ENCODE data around the gene KLC1. TPM values are rescaled to one million over a fixed set of nuclear protein-coding genes. Genes with fewer than 3 reads are reported as not detected.
"Not testable (repeated sequence)": the region's sequence is repeated elsewhere in the genome, so short reads cannot be mapped to it uniquely, and the experiment has no call there.

KLC1 gene
- 100 to 1,000 TPM; 162 to 198 TPM for total RNA-seq
- total RNA-seq, result 62.9 to 63.2 reads per million in 2 donors

GRCh38 chr14:103628684-103629502 lies at the start of gene KLC1:
TSS of gene KLC1 (plus strand) at chr14:103629211. CDS start at chr14:103654565, 25,354 bp downstream.
- Mint-ChIP-seq H3K27ac (peak within 1 kb of the TSS; percentile 85), H3K36me3 (ENCODE audit: low read depth) (no peaks in the 10 kb centered on the region), H3K4me1 (peaks cover 20% of the 10 kb centered on the region), H3K4me3 (peak within 1 kb of the TSS; percentile 91), H3K27me3 (no peaks in the 10 kb centered on the region)
- DNase-seq (peak; percentile 72 to 79 (median 79)), ATAC-seq (peak; percentile 83)
- no peaks in the 10 kb centered on the region for H3K9me3 ChIP-seq (ENCODE audit: control insufficient read depth, low read length, poor library complexity, severe bottlenecking)

- Mint-ChIP-seq H3K4me1 (peaks cover 4% of the 10 kb centered on the region), H3K4me3 (no peak overlapping the region), H3K27me3 (no peaks in the 10 kb centered on the region), H3K36me3 (ENCODE audit: low read depth) (peaks cover 3% of the 10 kb centered on the region), H3K27ac (no peak overlapping the region)
- no peak for ATAC-seq
- DNase-seq, result no peak
- H3K9me3 ChIP-seq (ENCODE audit: control insufficient read depth, low read length, poor library complexity, severe bottlenecking), result no peaks in the 10 kb centered on the region
Measured at GRCh38 chr14:103581206-103581605, 47.8 kb upstream of the KLC1 start.

DNA sequence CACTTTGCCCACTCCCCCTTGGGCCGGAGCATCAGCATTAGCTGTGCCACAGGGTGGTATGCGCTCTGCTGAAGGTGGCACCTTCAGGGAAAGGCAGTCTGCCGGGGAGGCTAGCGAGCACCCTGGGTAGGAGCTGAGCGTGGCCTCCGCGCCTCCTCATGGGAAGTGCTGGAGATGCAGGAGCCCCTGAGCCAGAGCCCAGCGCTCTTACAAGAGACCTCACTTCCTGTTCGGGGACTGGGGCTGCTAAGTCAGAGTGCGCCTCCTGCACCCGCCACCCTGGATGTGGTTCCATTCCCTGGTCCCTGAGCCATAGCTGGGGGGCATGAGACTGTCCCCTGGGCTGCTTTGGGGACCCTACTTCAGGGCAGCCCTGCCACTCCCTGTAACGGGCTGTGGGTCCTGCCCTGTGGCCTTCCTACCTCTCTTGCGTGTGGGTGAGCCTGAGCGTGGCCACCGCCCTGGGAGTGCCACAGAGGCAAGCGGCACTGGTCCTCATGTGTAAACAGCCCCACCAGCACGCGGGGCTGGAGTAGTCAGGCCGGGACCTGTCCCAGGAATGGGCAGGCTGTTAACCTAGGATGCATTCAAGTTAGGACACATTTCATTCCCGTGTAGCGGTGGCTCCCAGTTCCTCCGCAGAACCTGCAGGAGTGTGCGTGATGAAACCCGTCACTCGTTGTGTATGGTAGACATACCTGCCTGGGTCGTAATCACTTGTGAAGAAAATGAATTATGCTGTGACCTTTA lies 46.9 kb upstream of the KLC1 start:
- ATAC-seq (no peak), DNase-seq (no peak)
- H3K4me1 Mint-ChIP-seq, result peaks cover 6% of the 10 kb centered on the region
- no peak overlapping the region for H3K27ac Mint-ChIP-seq
- no peaks in the 10 kb centered on the region for H3K27me3 Mint-ChIP-seq
- H3K36me3 Mint-ChIP-seq (ENCODE audit: low read depth), result peaks cover 3% of the 10 kb centered on the region
- no peaks in the 10 kb centered on the region for H3K9me3 ChIP-seq (ENCODE audit: control insufficient read depth, low read length, poor library complexity, severe bottlenecking)
- no peak overlapping the region for H3K4me3 Mint-ChIP-seq

- Mint-ChIP-seq H3K27me3 (no peaks in the 10 kb centered on the region), H3K27ac (peak overlapping the region; percentile 29), H3K36me3 (ENCODE audit: low read depth) (peaks cover 3% of the 10 kb centered on the region), H3K4me1 (peaks cover 6% of the 10 kb centered on the region), H3K4me3 (no peak overlapping the region)
- no peaks in the 10 kb centered on the region for H3K9me3 ChIP-seq (ENCODE audit: control insufficient read depth, low read length, poor library complexity, severe bottlenecking)
- ATAC-seq, result no peak
- DNase-seq, result no peak
Measured at GRCh38 chr14:103584326-103584915, 44.6 kb upstream of the KLC1 start.

- H3K9me3 ChIP-seq (ENCODE audit: control insufficient read depth, low read length, poor library complexity, severe bottlenecking), result no peaks in the 10 kb centered on the region
- Mint-ChIP-seq H3K27me3 (no peaks in the 10 kb centered on the region), H3K36me3 (ENCODE audit: low read depth) (no peaks in the 10 kb centered on the region), H3K4me1 (peaks cover 3% of the 10 kb centered on the region), H3K4me3 (no peak overlapping the region), H3K27ac (peak overlapping the region; percentile 19)
- ATAC-seq, result no peak
- DNase-seq, result no peak
Measured at GRCh38 chr14:103593577-103593976, 35.4 kb upstream of the KLC1 start.

DNA sequence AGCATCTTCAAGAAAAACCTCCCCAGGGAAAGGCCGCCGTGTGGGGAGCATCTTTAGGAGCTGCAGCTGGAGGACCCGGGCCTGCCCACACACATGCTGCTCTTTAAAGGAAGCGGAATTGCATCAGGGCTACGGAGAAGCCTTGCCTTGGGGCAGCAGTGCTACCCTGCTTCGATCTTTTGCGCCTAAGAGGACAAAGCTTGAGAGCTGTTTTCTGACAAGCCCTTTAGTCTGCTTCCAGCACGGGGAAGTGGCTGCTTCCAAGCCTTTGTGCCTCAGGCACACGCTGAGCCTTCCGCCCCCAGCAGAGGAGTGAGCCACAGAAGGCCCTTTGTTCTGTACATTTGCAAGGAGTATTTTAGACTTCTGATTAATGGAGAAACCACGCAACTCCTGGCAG lies 34.7 kb upstream of the KLC1 start:
- H3K27ac Mint-ChIP-seq, result peak overlapping the region; percentile 19
- no peaks in the 10 kb centered on the region for H3K27me3 Mint-ChIP-seq
- no peaks in the 10 kb centered on the region for H3K9me3 ChIP-seq (ENCODE audit: control insufficient read depth, low read length, poor library complexity, severe bottlenecking)
- no peak overlapping the region for H3K4me3 Mint-ChIP-seq
- ATAC-seq (no peak), DNase-seq (no peak)
- peaks cover 3% of the 10 kb centered on the region for H3K4me1 Mint-ChIP-seq
- H3K36me3 Mint-ChIP-seq (ENCODE audit: low read depth), result no peaks in the 10 kb centered on the region

DNA sequence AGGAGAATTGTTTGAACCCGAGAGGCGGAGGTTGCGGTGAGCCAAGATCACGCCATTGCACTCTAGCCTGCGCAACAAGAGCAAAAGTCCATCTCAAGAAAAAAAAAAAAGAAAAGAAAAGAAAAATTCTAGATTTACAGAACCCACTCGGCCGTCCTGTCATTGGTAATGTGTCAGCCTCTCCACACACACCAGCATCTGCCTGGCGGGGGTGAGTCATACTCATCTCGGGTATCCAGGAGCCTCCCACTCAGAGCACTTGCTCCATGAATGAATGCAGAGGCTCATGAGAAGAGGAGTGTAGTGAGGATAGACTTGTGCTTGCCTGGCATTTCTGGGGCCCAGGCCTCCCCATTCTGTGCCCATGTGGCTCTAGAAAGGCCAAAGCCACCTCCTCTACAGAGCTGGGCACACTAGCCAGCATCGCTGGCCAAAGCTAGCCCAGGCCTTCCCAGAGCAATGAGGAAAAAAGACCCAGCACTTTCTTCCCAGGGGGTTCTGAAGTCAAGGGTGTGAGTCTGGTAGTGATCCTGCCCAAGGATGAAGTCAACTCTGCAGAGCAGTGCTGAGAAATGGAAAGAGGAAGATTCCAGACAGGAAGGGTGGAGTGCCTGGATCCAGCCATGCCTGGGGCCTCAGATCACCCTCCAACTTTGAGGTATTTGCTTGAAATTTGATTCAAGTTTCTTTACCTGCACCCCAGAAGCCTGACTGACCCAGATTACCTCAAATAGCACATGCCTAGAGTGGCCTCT lies 31.2 kb upstream of the KLC1 start:
- ATAC-seq (no peak), DNase-seq (no peak)
- H3K4me1 Mint-ChIP-seq, result peaks cover 3% of the 10 kb centered on the region
- no peaks in the 10 kb centered on the region for H3K36me3 Mint-ChIP-seq (ENCODE audit: low read depth)
- no peaks in the 10 kb centered on the region for H3K9me3 ChIP-seq (ENCODE audit: control insufficient read depth, low read length, poor library complexity, severe bottlenecking)
- no peaks in the 10 kb centered on the region for H3K27me3 Mint-ChIP-seq
- H3K27ac Mint-ChIP-seq, result no peak overlapping the region
- H3K4me3 Mint-ChIP-seq, result no peak overlapping the region

- no peaks in the 10 kb centered on the region for H3K9me3 ChIP-seq (ENCODE audit: control insufficient read depth, low read length, poor library complexity, severe bottlenecking)
- ATAC-seq (no peak), DNase-seq (no peak)
- Mint-ChIP-seq H3K4me1 (peaks cover 2% of the 10 kb centered on the region), H3K36me3 (ENCODE audit: low read depth) (no peaks in the 10 kb centered on the region), H3K27ac (no peak overlapping the region), H3K27me3 (no peaks in the 10 kb centered on the region), H3K4me3 (no peak overlapping the region)
Measured at GRCh38 chr14:103600503-103600902, 28.5 kb upstream of the KLC1 start.

DNA sequence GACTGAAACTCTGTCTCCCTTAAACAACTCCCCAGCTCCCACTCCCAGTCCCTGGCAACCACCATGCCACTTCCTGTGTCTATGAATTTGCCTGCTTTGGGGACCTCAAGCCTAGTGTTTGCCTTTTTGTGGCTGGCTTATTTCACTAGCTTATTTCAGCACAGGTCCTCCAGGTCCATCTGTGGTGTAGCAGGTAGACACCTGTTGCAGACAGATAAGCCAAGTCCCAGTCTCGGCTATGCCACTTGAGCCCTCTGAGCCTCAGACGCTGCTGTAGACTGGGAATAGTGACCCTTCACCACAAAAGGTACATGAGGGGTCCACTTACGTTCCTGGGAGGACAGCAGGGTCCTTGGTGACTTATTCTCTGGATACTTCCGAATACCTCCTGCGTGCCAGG lies 24.4 kb upstream of the KLC1 start:
- ATAC-seq (no peak), DNase-seq (no peak)
- Mint-ChIP-seq H3K27me3 (no peaks in the 10 kb centered on the region), H3K4me3 (no peak overlapping the region), H3K27ac (no peak overlapping the region), H3K4me1 (peaks cover 18% of the 10 kb centered on the region), H3K36me3 (ENCODE audit: low read depth) (no peaks in the 10 kb centered on the region)
- no peaks in the 10 kb centered on the region for H3K9me3 ChIP-seq (ENCODE audit: control insufficient read depth, low read length, poor library complexity, severe bottlenecking)

DNA sequence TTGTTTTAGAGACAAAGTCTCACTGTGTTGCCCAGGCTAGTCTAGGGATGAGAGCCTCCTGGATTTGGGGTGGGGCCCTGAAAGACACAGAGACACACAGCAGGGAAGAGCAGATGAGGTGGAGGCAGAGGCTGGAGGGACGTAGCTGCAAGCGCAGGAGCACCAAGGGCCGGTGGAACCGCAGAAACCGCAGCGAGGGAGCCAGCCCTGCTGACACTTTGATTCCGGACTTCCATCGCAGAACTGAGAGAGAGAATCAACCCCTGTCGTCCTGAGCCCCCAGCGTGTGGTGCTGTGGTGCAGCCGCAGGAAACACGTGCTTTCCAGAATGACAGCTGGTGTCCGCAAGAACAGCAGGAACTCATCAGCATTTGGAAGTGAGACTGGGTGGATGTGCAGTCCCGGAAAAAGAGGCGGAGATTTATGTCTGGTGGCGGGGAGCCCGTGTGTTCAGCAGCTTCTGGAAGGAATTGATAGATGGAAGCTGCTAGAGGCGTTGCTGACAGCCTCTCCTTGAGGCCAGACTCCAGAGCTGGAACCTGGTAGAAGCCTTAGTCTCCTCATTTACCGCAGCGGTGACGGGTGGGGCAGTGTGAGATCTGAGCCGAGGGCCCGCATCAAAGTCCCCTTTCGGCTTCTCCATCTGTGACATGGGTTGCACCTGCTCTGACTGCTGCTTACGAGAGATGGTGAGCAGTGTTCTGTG lies 21.9 kb upstream of the KLC1 start:
- peak in 2 of 3 donors; percentile 14 to 15 for DNase-seq
- H3K9me3 ChIP-seq (ENCODE audit: control insufficient read depth, low read length, poor library complexity, severe bottlenecking), result no peaks in the 10 kb centered on the region
- ATAC-seq, result peak; percentile 85
- H3K27me3 Mint-ChIP-seq, result no peaks in the 10 kb centered on the region
- peaks cover 18% of the 10 kb centered on the region for H3K4me1 Mint-ChIP-seq
- H3K4me3 Mint-ChIP-seq, result peak overlapping the region; percentile 91
- H3K27ac Mint-ChIP-seq, result peak overlapping the region; percentile 80
- peaks cover 2% of the 10 kb centered on the region for H3K36me3 Mint-ChIP-seq (ENCODE audit: low read depth)

GRCh38 chr14:103607822-103608221 lies 21.2 kb upstream of the KLC1 start:
- H3K27ac Mint-ChIP-seq, result peak overlapping the region; percentile 80
- no peak for DNase-seq
- no peaks in the 10 kb centered on the region for H3K9me3 ChIP-seq (ENCODE audit: control insufficient read depth, low read length, poor library complexity, severe bottlenecking)
- H3K27me3 Mint-ChIP-seq, result no peaks in the 10 kb centered on the region
- H3K36me3 Mint-ChIP-seq (ENCODE audit: low read depth), result peaks cover 2% of the 10 kb centered on the region
- ATAC-seq, result peak; percentile 8
- H3K4me3 Mint-ChIP-seq, result peak overlapping the region; percentile 91
- peaks cover 18% of the 10 kb centered on the region for H3K4me1 Mint-ChIP-seq

DNA sequence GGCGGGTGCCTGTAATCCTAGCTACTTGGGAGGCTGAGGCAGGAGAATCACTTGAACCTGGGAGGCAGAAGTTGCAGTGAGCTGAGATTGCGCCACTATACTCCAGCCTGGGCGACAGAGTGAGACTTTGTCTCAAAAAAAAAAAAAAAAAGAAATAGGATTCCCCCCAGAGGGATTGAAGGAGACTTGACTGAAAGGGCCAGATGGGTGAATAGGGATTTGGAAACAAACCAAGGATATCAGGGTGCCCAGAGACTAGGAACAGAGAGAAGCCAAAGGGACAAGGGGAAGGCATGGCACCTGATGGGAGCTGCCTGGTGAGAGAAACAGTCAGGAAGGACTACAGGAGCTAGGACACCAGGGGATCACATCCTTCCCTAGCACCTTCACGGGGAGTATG lies 19.9 kb upstream of the KLC1 start:
- not testable (repeated sequence) for H3K4me3 Mint-ChIP-seq; H3K27ac Mint-ChIP-seq; ATAC-seq; H3K27me3 Mint-ChIP-seq; H3K36me3 Mint-ChIP-seq (ENCODE audit: low read depth); H3K9me3 ChIP-seq (ENCODE audit: control insufficient read depth, low read length, poor library complexity, severe bottlenecking); DNase-seq
- H3K4me1 Mint-ChIP-seq, result peaks cover 18% of the 10 kb centered on the region

Measured in T-helper 17 cell (primary cell).